Progenitor cell of endocrine pancreas (in vitro differentiated cells): Measurements from ENCODE around the gene PAX2. TPM values are rescaled to one million over a fixed set of nuclear protein-coding genes. Genes with fewer than 3 reads are reported as not detected.

Source experiments
- DNase-seq: peaks from one replicate; pipeline ENCODE4 v3.0.0; 2021; ENCODE audit warnings: low spot score; ENCODE audit not compliant: unreplicated experiment
- H3K27ac Mint-ChIP-seq: 2 replicates; pipeline ENCODE4 v1.8.0; 2021; ENCODE audit warnings: mild to moderate bottlenecking, moderate library complexity, mixed read lengths
- H3K27me3 Mint-ChIP-seq: 2 replicates; pipeline ENCODE4 v1.8.0; 2021; ENCODE audit warnings: mixed read lengths
- H3K36me3 Mint-ChIP-seq: 2 replicates; pipeline ENCODE4 v1.8.0; 2022; ENCODE audit warnings: mixed read lengths; ENCODE audit not compliant: insufficient read depth
- H3K4me1 Mint-ChIP-seq: 2 replicates; pipeline ENCODE4 v1.8.0; 2021; ENCODE audit warnings: low read depth, mixed read lengths
- H3K4me3 Mint-ChIP-seq: 2 replicates; pipeline ENCODE4 v1.8.0; 2021; ENCODE audit warnings: low read depth, mild to moderate bottlenecking, moderate library complexity, mixed read lengths
- H3K9me3 Mint-ChIP-seq: 2 replicates; pipeline ENCODE4 v1.8.0; 2021; ENCODE audit warnings: low read depth, mixed read lengths
- CTCF ChIP-seq: fragments of 200-600 bp; sonication (generic); IDR thresholded peaks from one replicate; pipeline ENCODE4 v1.5.0; 2021; ENCODE audit warnings: antibody characterized with exemption, mild to moderate bottlenecking; ENCODE audit not compliant: unreplicated experiment
- total RNA-seq: library from RNA; stranded (reverse); gene quantifications from 2 replicates; pipeline ENCODE4 v1.2.1, GENCODE V29; 2021

The PAX2 gene
- total RNA-seq, 1 donor from 2014 or later, result not detected

GRCh38 chr10:100848770-100849169 is 103.4 kb downstream of the PAX2 start:
- no peak for DNase-seq
- H3K36me3 Mint-ChIP-seq, result no peaks in the 10 kb centered on the region
- H3K9me3 Mint-ChIP-seq, result no peaks in the 10 kb centered on the region
- H3K4me1 Mint-ChIP-seq, result no peaks in the 10 kb centered on the region
- H3K27ac Mint-ChIP-seq, result no peak overlapping the region
- no peak for TF ChIP-seq CTCF
- H3K4me3 Mint-ChIP-seq, result no peak overlapping the region
- peaks cover 77% of the 10 kb centered on the region for H3K27me3 Mint-ChIP-seq

- H3K27ac Mint-ChIP-seq, result no peak overlapping the region
- no peak overlapping the region for H3K4me3 Mint-ChIP-seq
- no peaks in the 10 kb centered on the region for H3K9me3 Mint-ChIP-seq
- no peak for DNase-seq
- peaks cover 96% of the 10 kb centered on the region for H3K27me3 Mint-ChIP-seq
- no peak for TF ChIP-seq CTCF
- no peaks in the 10 kb centered on the region for H3K4me1 Mint-ChIP-seq
- no peaks in the 10 kb centered on the region for H3K36me3 Mint-ChIP-seq
Measured at GRCh38 chr10:100858261-100858660, 112.9 kb downstream of the PAX2 start.

- no peak for TF ChIP-seq CTCF
- no peaks in the 10 kb centered on the region for H3K4me1 Mint-ChIP-seq
- no peaks in the 10 kb centered on the region for H3K9me3 Mint-ChIP-seq
- DNase-seq, result no peak
- H3K27ac Mint-ChIP-seq, result no peak overlapping the region
- H3K4me3 Mint-ChIP-seq, result no peak overlapping the region
- H3K36me3 Mint-ChIP-seq, result no peaks in the 10 kb centered on the region
- H3K27me3 Mint-ChIP-seq, result peaks cover 91% of the 10 kb centered on the region
Measured at GRCh38 chr10:100858747-100859483, 113.5 kb downstream of the PAX2 start.

- no peak overlapping the region for H3K27ac Mint-ChIP-seq
- peaks cover 89% of the 10 kb centered on the region for H3K27me3 Mint-ChIP-seq
- H3K4me1 Mint-ChIP-seq, result no peaks in the 10 kb centered on the region
- no peaks in the 10 kb centered on the region for H3K9me3 Mint-ChIP-seq
- DNase-seq, result no peak
- TF ChIP-seq CTCF, result no peak
- H3K4me3 Mint-ChIP-seq, result no peak overlapping the region
- H3K36me3 Mint-ChIP-seq, result no peaks in the 10 kb centered on the region
Measured at GRCh38 chr10:100859484-100859763, 114.0 kb downstream of the PAX2 start.

GRCh38 chr10:100863433-100863832 is 118.1 kb downstream of the PAX2 start:
- no peak for TF ChIP-seq CTCF
- no peak for DNase-seq
- no peaks in the 10 kb centered on the region for H3K9me3 Mint-ChIP-seq
- peaks cover 8% of the 10 kb centered on the region for H3K4me1 Mint-ChIP-seq
- peaks cover 84% of the 10 kb centered on the region for H3K27me3 Mint-ChIP-seq
- H3K4me3 Mint-ChIP-seq, result no peak overlapping the region
- H3K27ac Mint-ChIP-seq, result no peak overlapping the region
- H3K36me3 Mint-ChIP-seq, result no peaks in the 10 kb centered on the region
